Measurements from ENCODE around the gene TRPM6.

Gene TRPM6

GRCh38 chr9:74775396-74775795 lies 112.3 kb downstream of the TRPM6 start:
- TF ChIP-seq CTCF (IDR thresholded peaks at IDR 0.05; ENCODE audit: borderline replicate concordance, insufficient read depth, low read depth, low read length): no peak
- H3K4me3 ChIP-seq (ENCODE audit: low read depth, low read length): no peak overlapping the region

DNA sequence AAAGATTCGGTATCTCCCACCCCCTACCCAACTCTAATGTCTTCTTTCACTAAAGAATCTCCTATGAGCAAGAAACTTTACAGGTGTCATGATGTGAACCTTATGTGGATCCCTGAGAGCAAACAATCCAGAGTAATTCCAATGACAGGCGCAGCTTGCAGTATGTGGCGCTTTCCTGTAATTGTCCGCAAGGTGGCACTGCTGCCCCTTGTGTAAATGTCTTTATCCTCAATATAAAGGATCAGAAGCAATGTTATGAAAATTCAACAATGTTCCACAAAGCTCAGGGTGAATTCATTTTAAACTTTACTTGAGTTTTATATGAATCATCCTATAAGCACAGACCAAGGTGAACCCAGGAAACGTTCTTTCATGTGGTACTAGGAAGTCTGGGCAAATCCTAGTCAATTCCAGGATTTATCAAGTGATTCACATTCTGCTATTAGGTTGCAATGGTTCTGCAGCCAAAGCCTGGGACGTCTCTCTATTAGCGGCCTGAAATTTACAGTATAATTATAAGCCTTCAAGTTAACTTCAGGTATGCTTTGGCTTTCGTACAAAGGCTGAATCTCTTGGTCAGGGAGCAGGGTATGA lies 113.7 kb downstream of the TRPM6 start:
- no peak overlapping the region for H3K4me3 ChIP-seq (ENCODE audit: low read depth, low read length)

GRCh38 chr9:74772121-74772520 lies 115.6 kb downstream of the TRPM6 start:
- no peak overlapping the region for H3K4me3 ChIP-seq (ENCODE audit: low read depth, low read length)
- no peak for TF ChIP-seq CTCF (IDR thresholded peaks at IDR 0.05; ENCODE audit: borderline replicate concordance, insufficient read depth, low read depth, low read length)

More for the DNA sequence above, 113.7 kb downstream of the TRPM6 start:
- peak; percentile 68 for TF ChIP-seq CTCF (IDR thresholded peaks at IDR 0.05; ENCODE audit: borderline replicate concordance, insufficient read depth, low read depth, low read length)

- TF ChIP-seq CTCF (IDR thresholded peaks at IDR 0.05; ENCODE audit: borderline replicate concordance, insufficient read depth, low read depth, low read length): no peak
- H3K4me3 ChIP-seq (ENCODE audit: low read depth, low read length): no peak overlapping the region
Observed at GRCh38 chr9:74771672-74772071, 116.0 kb downstream of the TRPM6 start.

DNA sequence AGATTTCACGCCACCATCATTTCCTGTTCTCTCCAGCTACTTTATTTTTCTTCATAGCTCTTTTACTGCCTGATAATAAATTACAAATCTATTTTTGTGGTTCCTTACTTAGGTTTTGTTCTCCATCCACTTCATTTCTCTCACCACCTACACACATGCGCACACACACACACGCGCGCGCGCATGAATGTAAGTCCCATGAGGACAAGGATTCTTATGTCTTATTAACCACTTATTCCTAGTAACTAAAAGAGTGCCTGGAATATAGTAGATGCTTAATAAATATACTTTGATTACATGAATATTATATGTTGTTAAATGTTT lies 116.5 kb downstream of the TRPM6 start:
- H3K4me3 ChIP-seq (ENCODE audit: low read depth, low read length): no peak overlapping the region
- TF ChIP-seq CTCF (IDR thresholded peaks at IDR 0.05; ENCODE audit: borderline replicate concordance, insufficient read depth, low read depth, low read length): no peak

DNA sequence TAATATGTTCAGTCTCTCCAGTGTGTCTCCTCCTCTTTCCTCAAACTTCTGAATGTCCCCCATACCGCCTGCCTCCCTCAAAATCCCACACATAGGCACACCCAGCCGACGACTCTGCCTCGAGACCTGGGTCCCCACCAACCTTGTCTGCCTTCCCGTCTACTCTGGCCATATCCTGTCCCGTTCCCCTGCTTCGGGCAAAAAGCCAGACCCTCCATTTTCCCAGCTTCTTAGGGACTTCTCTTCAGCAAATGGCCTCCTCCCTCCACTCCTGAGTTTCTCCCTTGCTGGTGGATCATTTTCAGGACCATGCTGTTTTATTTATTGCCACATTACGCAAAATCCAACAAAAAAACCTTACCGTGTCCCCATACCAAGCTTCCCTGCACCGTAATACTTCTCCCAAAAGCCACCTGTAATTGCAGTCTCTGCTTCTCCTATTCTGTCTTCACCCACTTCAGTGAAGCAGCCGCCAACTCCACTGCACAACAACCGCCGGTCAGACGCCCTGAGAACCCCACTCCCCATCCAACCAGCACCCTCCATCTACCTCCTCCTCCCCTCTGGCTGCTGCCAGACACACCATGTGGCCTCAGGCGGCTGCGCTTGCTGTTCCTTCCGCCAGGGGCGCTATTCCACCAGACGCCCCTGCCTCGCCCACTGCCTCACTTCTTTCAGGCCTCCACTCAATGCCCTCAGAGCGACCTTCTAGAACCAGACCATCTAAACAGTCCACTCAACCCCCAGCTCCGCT lies 117.0 kb downstream of the TRPM6 start:
- no peak overlapping the region for H3K4me3 ChIP-seq (ENCODE audit: low read depth, low read length)
- peak; percentile 97 for TF ChIP-seq CTCF (IDR thresholded peaks at IDR 0.05; ENCODE audit: borderline replicate concordance, insufficient read depth, low read depth, low read length)

DNA sequence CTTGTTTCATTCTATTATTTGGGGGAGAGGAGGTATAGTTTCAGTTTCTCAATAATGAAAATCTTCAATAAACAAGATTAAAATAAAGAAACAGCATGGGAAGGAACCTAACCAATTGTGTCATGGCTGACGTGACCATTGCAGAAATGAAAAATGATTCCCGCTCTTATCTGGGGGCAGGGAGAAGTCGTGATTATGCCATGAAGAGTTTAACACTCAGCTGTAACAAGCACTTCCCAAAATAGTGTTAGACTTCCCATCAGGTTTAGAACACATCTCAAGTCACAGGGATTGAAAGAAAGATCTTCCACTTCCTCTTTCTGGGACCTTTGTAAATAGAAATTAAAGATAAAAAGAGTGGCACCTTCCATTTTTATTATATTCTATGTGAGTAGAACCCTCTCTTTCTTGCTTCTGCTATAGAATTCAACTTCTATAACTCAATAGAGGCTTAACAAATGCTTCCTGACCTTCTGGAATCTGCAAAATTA lies 122.2 kb downstream of the TRPM6 start:
- TF ChIP-seq CTCF (IDR thresholded peaks at IDR 0.05; ENCODE audit: borderline replicate concordance, insufficient read depth, low read depth, low read length): no peak
- H3K4me3 ChIP-seq (ENCODE audit: low read depth, low read length): no peak overlapping the region

All from GM12875 (cell line).